ENCODE measurements around the gene TBC1D13.

DNA sequence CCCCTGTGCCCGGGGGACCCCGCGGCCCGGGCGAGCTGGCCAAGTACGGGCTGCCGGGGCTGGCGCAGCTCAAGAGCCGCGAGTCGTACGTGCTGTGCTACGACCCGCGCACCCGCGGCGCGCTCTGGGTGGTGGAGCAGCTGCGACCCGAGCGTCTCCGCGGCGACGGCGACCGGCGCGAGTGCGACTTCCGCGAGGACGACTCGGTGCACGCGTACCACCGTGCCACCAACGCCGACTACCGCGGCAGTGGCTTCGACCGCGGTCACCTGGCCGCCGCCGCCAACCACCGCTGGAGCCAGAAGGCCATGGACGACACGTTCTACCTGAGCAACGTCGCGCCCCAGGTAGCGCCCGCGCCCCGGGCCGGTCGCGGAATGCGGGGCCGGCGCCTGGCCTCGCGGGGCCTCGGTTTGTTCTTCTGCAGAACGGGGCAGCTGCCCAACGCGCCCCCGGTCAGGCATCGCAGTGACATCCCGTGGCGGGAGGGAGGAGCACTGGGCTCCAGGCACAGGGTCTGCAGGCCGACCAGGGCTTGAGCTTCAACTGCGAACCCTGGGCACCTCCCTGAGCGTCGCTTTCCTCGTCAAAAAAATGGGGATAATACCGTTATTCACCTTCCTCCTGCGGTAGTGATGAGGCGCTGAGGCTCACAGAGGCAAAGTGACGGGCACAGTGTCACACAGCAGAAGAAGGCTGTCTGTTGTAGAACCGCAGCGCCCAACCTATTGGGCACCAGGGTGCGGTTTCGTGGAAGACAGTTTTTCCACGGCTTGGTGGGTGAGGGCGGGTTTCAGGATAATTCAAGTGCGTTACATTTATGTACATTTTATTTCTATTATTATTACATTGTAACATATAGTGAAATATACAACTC is 32.0 kb downstream of the TBC1D13 start:
- TF ChIP-seq, protein P1, sequence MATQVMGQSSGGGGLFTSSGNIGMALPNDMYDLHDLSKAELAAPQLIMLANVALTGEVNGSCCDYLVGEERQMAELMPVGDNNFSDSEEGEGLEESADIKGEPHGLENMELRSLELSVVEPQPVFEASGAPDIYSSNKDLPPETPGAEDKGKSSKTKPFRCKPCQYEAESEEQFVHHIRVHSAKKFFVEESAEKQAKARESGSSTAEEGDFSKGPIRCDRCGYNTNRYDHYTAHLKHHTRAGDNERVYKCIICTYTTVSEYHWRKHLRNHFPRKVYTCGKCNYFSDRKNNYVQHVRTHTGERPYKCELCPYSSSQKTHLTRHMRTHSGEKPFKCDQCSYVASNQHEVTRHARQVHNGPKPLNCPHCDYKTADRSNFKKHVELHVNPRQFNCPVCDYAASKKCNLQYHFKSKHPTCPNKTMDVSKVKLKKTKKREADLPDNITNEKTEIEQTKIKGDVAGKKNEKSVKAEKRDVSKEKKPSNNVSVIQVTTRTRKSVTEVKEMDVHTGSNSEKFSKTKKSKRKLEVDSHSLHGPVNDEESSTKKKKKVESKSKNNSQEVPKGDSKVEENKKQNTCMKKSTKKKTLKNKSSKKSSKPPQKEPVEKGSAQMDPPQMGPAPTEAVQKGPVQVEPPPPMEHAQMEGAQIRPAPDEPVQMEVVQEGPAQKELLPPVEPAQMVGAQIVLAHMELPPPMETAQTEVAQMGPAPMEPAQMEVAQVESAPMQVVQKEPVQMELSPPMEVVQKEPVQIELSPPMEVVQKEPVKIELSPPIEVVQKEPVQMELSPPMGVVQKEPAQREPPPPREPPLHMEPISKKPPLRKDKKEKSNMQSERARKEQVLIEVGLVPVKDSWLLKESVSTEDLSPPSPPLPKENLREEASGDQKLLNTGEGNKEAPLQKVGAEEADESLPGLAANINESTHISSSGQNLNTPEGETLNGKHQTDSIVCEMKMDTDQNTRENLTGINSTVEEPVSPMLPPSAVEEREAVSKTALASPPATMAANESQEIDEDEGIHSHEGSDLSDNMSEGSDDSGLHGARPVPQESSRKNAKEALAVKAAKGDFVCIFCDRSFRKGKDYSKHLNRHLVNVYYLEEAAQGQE (IDR thresholded peaks at IDR 0.05; ENCODE audit: insufficient read depth in 1 of 2, low read depth in 2 of 2, low read length in 2 of 2) = no peak
- no peak; the same call in 1 of the 2 replicates for TF ChIP-seq POLR2AphosphoS5 (IDR thresholded peaks at IDR 0.05; ENCODE audit: low read depth, low read length)
- TF ChIP-seq TAF1 (IDR thresholded peaks at IDR 0.05; ENCODE audit: borderline replicate concordance, insufficient read depth, low read length) = no peak
- no peak for TF ChIP-seq SIN3A (IDR thresholded peaks at IDR 0.05; ENCODE audit: borderline replicate concordance, insufficient read depth, low read length)

All from PFSK-1 (cell line).